ENCODE data around the gene GTPBP8.
A peak's percentile ranks its signal among the peaks of the same experiment; 100 is the strongest.
"Not testable (repeated sequence)": the region's sequence is repeated elsewhere in the genome, so short reads cannot be mapped to it uniquely, and the experiment has no call there.

Gene GTPBP8

GRCh38 chr3:113000691-113001090 is 9.9 kb downstream of the GTPBP8 start:
- no peak for DNase-seq (ENCODE audit: low read depth, low spot score)

- no peak for DNase-seq (ENCODE audit: low read depth, low spot score)
Observed at GRCh38 chr3:113002037-113002436, 11.3 kb downstream of the GTPBP8 start.

- DNase-seq (ENCODE audit: low read depth, low spot score), result peak; percentile 12
Observed at GRCh38 chr3:113002679-113003078, 11.9 kb downstream of the GTPBP8 start.

GRCh38 chr3:113005611-113006010 is 14.8 kb downstream of the GTPBP8 start:
- DNase-seq (ENCODE audit: low read depth, low spot score), result no peak

- DNase-seq (ENCODE audit: low read depth, low spot score), result no peak
Observed at GRCh38 chr3:113006359-113007056, 15.7 kb downstream of the GTPBP8 start.

- DNase-seq (ENCODE audit: low read depth, low spot score), result no peak
Observed at GRCh38 chr3:113008117-113008516, 17.3 kb downstream of the GTPBP8 start.

GRCh38 chr3:113013593-113013992 is 22.8 kb downstream of the GTPBP8 start:
- no peak for DNase-seq (ENCODE audit: low read depth, low spot score)

GRCh38 chr3:113018536-113019181 is 27.9 kb downstream of the GTPBP8 start:
- DNase-seq (ENCODE audit: low read depth, low spot score), result no peak

GRCh38 chr3:113019182-113020137 is 28.7 kb downstream of the GTPBP8 start:
- DNase-seq (ENCODE audit: low read depth, low spot score), result peak; percentile 88

GRCh38 chr3:113021471-113021870 is 30.7 kb downstream of the GTPBP8 start:
- DNase-seq (ENCODE audit: low read depth, low spot score), result no peak

GRCh38 chr3:113034011-113034410 is 43.2 kb downstream of the GTPBP8 start:
- no peak for DNase-seq (ENCODE audit: low read depth, low spot score)

- peak; percentile 61 for DNase-seq (ENCODE audit: low read depth, low spot score)
Observed at GRCh38 chr3:113035387-113035982, 44.7 kb downstream of the GTPBP8 start.

- no peak for DNase-seq (ENCODE audit: low read depth, low spot score)
Observed at GRCh38 chr3:113038328-113038727, 47.5 kb downstream of the GTPBP8 start.

GRCh38 chr3:113039546-113039945 is 48.8 kb downstream of the GTPBP8 start:
- DNase-seq (ENCODE audit: low read depth, low spot score), result no peak

- no peak for DNase-seq (ENCODE audit: low read depth, low spot score)
Observed at GRCh38 chr3:113040231-113040630, 49.4 kb downstream of the GTPBP8 start.

- DNase-seq (ENCODE audit: low read depth, low spot score), result no peak
Observed at GRCh38 chr3:113043686-113044085, 52.9 kb downstream of the GTPBP8 start.

- DNase-seq (ENCODE audit: low read depth, low spot score), result not testable (repeated sequence)
Observed at GRCh38 chr3:113046186-113046965, 55.6 kb downstream of the GTPBP8 start.

- peak; percentile 86 for DNase-seq (ENCODE audit: low read depth, low spot score)
Observed at GRCh38 chr3:113051302-113051711, 60.5 kb downstream of the GTPBP8 start.

Data from ELF-1 (cell line).